HEK293 (cell line): ENCODE results near the gene C8A.

Experiments used
- CTCF ChIA-PET: fragments of 350-600 bp; formaldehyde crosslinking; extraction: SDS; loops from one replicate; lab custom pipeline; 2021; ENCODE audit warnings: antibody characterized with exemption; lab: Yijun Ruan, JAX
- POLR2A ChIA-PET: fragments of 300-600 bp; formaldehyde crosslinking; extraction: SDS; loops from one replicate; lab custom pipeline; 2020; ENCODE audit warnings: antibody characterized with exemption, inconsistent platforms; lab: Yijun Ruan, JAX
- H3K27ac ChIP-seq: fragments of 200-500 bp; sonication (Bioruptor generic); 2 replicates; pipeline ENCODE4 v1.5.1; 2014; ENCODE audit warnings: low read depth, low read length, control low read depth, inconsistent platforms; ENCODE audit errors: extremely low read depth
- H3K36me3 ChIP-seq, 2 experiments: fragments of 200-500 bp in 1 of 2; sonication (Bioruptor generic) in 1 of 2; 1 replicate in 1 of 2; 2 replicates in 1 of 2; pipeline ENCODE4 v1.5.1; 2014 to 2017; ENCODE audit warnings: inconsistent platforms in 2 of 2, low read length in 2 of 2; ENCODE audit not compliant: control insufficient read depth in 2 of 2, insufficient read depth in 1 of 2
- H3K4me1 ChIP-seq: fragments of 200-500 bp; sonication (Bioruptor generic); 2 replicates; pipeline ENCODE4 v1.5.1; 2014; ENCODE audit warnings: mild to moderate bottlenecking, low read length, inconsistent platforms; ENCODE audit not compliant: control insufficient read depth, insufficient read depth
- H3K4me3 ChIP-seq: 2 replicates; pipeline ENCODE4 v1.5.1; 2011; ENCODE audit warnings: low read depth, mild to moderate bottlenecking, control low read depth, low read length, moderate library complexity
- H3K9me3 ChIP-seq: fragments of 200-500 bp; sonication (Bioruptor generic); 2 replicates; pipeline ENCODE4 v1.5.1; 2014; ENCODE audit warnings: low read depth, low read length, inconsistent platforms; ENCODE audit not compliant: control insufficient read depth, insufficient read depth
- GLI4 ChIP-seq: fragments of 450-650 bp; formaldehyde crosslinking; IDR thresholded peaks from 2 replicates; pipeline ENCODE4 v1.5.1; 2016; ENCODE audit warnings: missing biosample characterization, missing genetic modification characterization
- GLIS2 ChIP-seq: fragments of 450-650 bp; formaldehyde crosslinking; IDR thresholded peaks from 2 replicates; pipeline ENCODE4 v1.5.1; 2016; ENCODE audit warnings: missing biosample characterization, missing genetic modification characterization
- MEIS1 ChIP-seq: sonication (generic); formaldehyde crosslinking; IDR thresholded peaks from 2 replicates; pipeline ENCODE4 v1.8.1; 2022; ENCODE audit warnings: missing genetic modification reagents, mild to moderate bottlenecking, borderline replicate concordance
- PATZ1 ChIP-seq: fragments of 450-650 bp; formaldehyde crosslinking; IDR thresholded peaks from 2 replicates; pipeline ENCODE4 v1.5.1; 2016; ENCODE audit warnings: missing biosample characterization, missing genetic modification characterization
- ZEB2 ChIP-seq: fragments of 450-650 bp; formaldehyde crosslinking; IDR thresholded peaks from 2 replicates; pipeline ENCODE4 v1.5.1; 2016; ENCODE audit warnings: missing biosample characterization, missing genetic modification characterization
- ZNF174 ChIP-seq: fragments of 450-650 bp; formaldehyde crosslinking; IDR thresholded peaks from 2 replicates; pipeline ENCODE4 v1.5.0; 2017; ENCODE audit warnings: missing biosample characterization, mild to moderate bottlenecking, missing genetic modification characterization
- ZNF18 ChIP-seq: fragments of 450-650 bp; formaldehyde crosslinking; IDR thresholded peaks from 2 replicates; pipeline ENCODE4 v1.5.1; 2016; ENCODE audit warnings: missing biosample characterization, missing genetic modification characterization
- ZNF184 ChIP-seq: fragments of 450-650 bp; IDR thresholded peaks from 2 replicates; pipeline ENCODE4 v1.5.1; 2018; ENCODE audit warnings: missing biosample characterization, mild to moderate bottlenecking, missing genetic modification characterization
- ZNF416 ChIP-seq: fragments of 450-650 bp; formaldehyde crosslinking; IDR thresholded peaks from 2 replicates; pipeline ENCODE4 v1.5.1; 2016; ENCODE audit warnings: missing biosample characterization, missing genetic modification characterization
- ZNF501 ChIP-seq: fragments of 450-650 bp; formaldehyde crosslinking; IDR thresholded peaks from 2 replicates; pipeline ENCODE4 v1.5.1; 2016; ENCODE audit warnings: missing biosample characterization, missing genetic modification characterization
- ZNF521 ChIP-seq: fragments of 450-650 bp; formaldehyde crosslinking; IDR thresholded peaks from 2 replicates; pipeline ENCODE4 v1.5.1; 2017; ENCODE audit warnings: missing biosample characterization, mild to moderate bottlenecking, missing genetic modification characterization
- ZNF560 ChIP-seq: fragments of 450-650 bp; formaldehyde crosslinking; IDR thresholded peaks from 2 replicates; pipeline ENCODE4 v1.5.1; 2017; ENCODE audit warnings: missing biosample characterization, missing genetic modification characterization, borderline replicate concordance
- ZNF623 ChIP-seq: fragments of 450-650 bp; formaldehyde crosslinking; IDR thresholded peaks from 2 replicates; pipeline ENCODE4 v1.5.1; 2016; ENCODE audit warnings: missing biosample characterization, missing genetic modification characterization
- ZNF626 ChIP-seq: fragments of 450-650 bp; sonication (Bioruptor Pico); formaldehyde crosslinking; IDR thresholded peaks from 2 replicates; pipeline ENCODE4 v1.5.1; 2018; ENCODE audit warnings: missing biosample characterization, missing genetic modification characterization, inconsistent platforms
- ZNF660 ChIP-seq: fragments of 450-650 bp; IDR thresholded peaks from 2 replicates; pipeline ENCODE4 v1.5.1; 2018; ENCODE audit warnings: missing biosample characterization, mild to moderate bottlenecking, missing genetic modification characterization
- ZNF677 ChIP-seq: fragments of 450-650 bp; IDR thresholded peaks from 2 replicates; pipeline ENCODE4 v1.5.0; 2018; ENCODE audit warnings: missing biosample characterization, mild to moderate bottlenecking, missing genetic modification characterization, moderate library complexity
- ZNF707 ChIP-seq: fragments of 450-650 bp; formaldehyde crosslinking; IDR thresholded peaks from 2 replicates; pipeline ENCODE4 v1.5.1; 2016; ENCODE audit warnings: missing biosample characterization, missing genetic modification characterization
- ZNF768 ChIP-seq: fragments of 450-650 bp; formaldehyde crosslinking; IDR thresholded peaks from 2 replicates; pipeline ENCODE4 v1.5.1; 2018; ENCODE audit warnings: missing biosample characterization, mild to moderate bottlenecking, missing genetic modification characterization
- ZNF843 ChIP-seq: fragments of 450-650 bp; formaldehyde crosslinking; IDR thresholded peaks from 2 replicates; pipeline ENCODE4 v1.5.1; 2016; ENCODE audit warnings: missing biosample characterization, missing genetic modification characterization
- ZSCAN23 ChIP-seq: fragments of 450-650 bp; formaldehyde crosslinking; IDR thresholded peaks from 2 replicates; pipeline ENCODE4 v1.5.1; 2016; ENCODE audit warnings: missing biosample characterization, missing genetic modification characterization
- ZXDB ChIP-seq: fragments of 450-650 bp; formaldehyde crosslinking; IDR thresholded peaks from 2 replicates; pipeline ENCODE4 v1.5.1; 2016; ENCODE audit warnings: missing biosample characterization, missing genetic modification characterization
- TF ChIP-seq, protein P1 (sequence below): fragments of 450-650 bp; formaldehyde crosslinking; optimal IDR thresholded peaks from 2 replicates; pipeline ENCODE3; 2016; ENCODE audit warnings: missing biosample characterization, mild to moderate bottlenecking, missing genetic modification characterization
- TF ChIP-seq, protein P2 (sequence below): fragments of 450-650 bp; formaldehyde crosslinking; IDR thresholded peaks from 2 replicates; pipeline ENCODE4 v1.5.1; 2016; ENCODE audit warnings: missing biosample characterization, missing genetic modification characterization

Gene C8A

GRCh38 chr1:56868761-56869160, 14.2 kb downstream of the C8A start:
- ChIA-PET POLR2A (no interaction called here), CTCF (no interaction called here)
- H3K9me3 ChIP-seq, result no peaks in the 10 kb centered on the region
- no peak for TF ChIP-seq ZNF18 (tag by site-specific recombination)
- TF ChIP-seq GLI4 (tag by site-specific recombination), result no peak
- TF ChIP-seq ZNF843 (tag by site-specific recombination), result no peak
- TF ChIP-seq ZNF707 (tag by site-specific recombination), result no peak
- H3K36me3 ChIP-seq, result no peaks in the 10 kb centered on the region
- no peak overlapping the region for H3K4me3 ChIP-seq
- no peak overlapping the region for H3K27ac ChIP-seq
- no peaks in the 10 kb centered on the region for H3K4me1 ChIP-seq

GRCh38 chr1:56872597-56872996, 18.0 kb downstream of the C8A start:
- ChIA-PET POLR2A (no interaction called here), CTCF (interaction anchor here (0.6 kb wide), 1 partner anchor 1725 kb away, joined by 5 read pairs; no protein-coding TSS in a partner anchor)
- H3K4me3 ChIP-seq, result no peak overlapping the region
- no peaks in the 10 kb centered on the region for H3K36me3 ChIP-seq
- TF ChIP-seq MEIS1 (CRISPR knock-in tag) (no peak), ZNF501 (no peak), ZNF660 (tag by site-specific recombination) (no peak)
- TF ChIP-seq, protein P1, sequence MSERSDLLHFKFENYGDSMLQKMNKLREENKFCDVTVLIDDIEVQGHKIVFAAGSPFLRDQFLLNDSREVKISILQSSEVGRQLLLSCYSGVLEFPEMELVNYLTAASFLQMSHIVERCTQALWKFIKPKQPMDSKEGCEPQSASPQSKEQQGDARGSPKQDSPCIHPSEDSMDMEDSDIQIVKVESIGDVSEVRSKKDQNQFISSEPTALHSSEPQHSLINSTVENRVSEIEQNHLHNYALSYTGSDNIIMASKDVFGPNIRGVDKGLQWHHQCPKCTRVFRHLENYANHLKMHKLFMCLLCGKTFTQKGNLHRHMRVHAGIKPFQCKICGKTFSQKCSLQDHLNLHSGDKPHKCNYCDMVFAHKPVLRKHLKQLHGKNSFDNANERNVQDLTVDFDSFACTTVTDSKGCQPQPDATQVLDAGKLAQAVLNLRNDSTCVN, result no peak
- no peaks in the 10 kb centered on the region for H3K9me3 ChIP-seq
- H3K4me1 ChIP-seq, result no peaks in the 10 kb centered on the region
- no peak overlapping the region for H3K27ac ChIP-seq

- Histone ChIP-seq H3K4me1 (no peaks in the 10 kb centered on the region), H3K36me3 (no peaks in the 10 kb centered on the region), H3K27ac (no peak overlapping the region), H3K4me3 (no peak overlapping the region), H3K9me3 (no peaks in the 10 kb centered on the region)
- CTCF ChIA-PET, result no interaction called here
- POLR2A ChIA-PET, result no interaction called here
- TF ChIP-seq, protein P2, sequence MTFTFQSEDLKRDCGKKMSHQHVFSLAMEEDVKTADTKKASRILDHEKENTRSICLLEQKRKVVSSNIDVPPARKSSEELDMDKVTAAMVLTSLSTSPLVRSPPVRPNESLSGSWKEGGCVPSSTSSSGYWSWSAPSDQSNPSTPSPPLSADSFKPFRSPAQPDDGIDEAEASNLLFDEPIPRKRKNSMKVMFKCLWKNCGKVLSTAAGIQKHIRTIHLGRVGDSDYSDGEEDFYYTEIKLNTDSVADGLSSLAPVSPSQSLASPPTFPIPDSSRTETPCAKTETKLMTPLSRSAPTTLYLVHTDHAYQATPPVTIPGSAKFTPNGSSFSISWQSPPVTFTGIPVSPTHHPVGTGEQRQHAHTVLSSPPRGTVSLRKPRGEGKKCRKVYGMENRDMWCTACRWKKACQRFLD (tag by site-specific recombination), result no peak
- TF ChIP-seq ZNF768 (tag by site-specific recombination), result no peak
- no peak for TF ChIP-seq ZEB2 (tag by site-specific recombination)
Observed at GRCh38 chr1:56873213-56873612, 18.6 kb downstream of the C8A start.

DNA sequence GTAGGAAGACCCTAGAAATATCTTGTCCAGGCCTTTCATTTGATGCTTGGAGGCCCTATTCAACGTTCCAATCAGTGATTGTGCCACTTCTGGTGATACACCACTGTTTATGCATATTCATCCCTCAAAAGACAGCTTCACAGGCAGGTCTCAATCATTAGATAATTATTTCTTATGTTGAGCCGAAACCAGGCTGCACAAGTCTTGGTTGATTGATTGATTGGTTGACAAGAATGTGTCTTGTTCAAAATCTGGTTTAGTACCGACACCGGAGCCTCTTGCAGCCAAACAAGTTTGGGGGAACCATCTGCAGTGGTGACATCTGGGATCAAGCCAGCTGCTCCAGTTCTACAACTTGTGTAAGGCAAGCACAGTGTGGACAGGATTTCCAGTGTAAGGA, 20.1 kb downstream of the C8A start:
- ChIA-PET CTCF (no interaction called here), POLR2A (no interaction called here)
- Histone ChIP-seq H3K9me3 (no peaks in the 10 kb centered on the region), H3K4me3 (no peak overlapping the region), H3K36me3 (no peaks in the 10 kb centered on the region), H3K4me1 (no peaks in the 10 kb centered on the region), H3K27ac (no peak overlapping the region)
- no peak for TF ChIP-seq ZNF623 (tag by site-specific recombination)
- TF ChIP-seq ZNF560 (tag by site-specific recombination), result no peak
- TF ChIP-seq ZNF626 (tag by site-specific recombination), result no peak
- TF ChIP-seq, protein P1, result no peak
- no peak for TF ChIP-seq ZNF677 (tag by site-specific recombination)
- no peak for TF ChIP-seq GLI4 (tag by site-specific recombination)
- TF ChIP-seq ZSCAN23, result no peak
- TF ChIP-seq ZNF416 (tag by site-specific recombination), result no peak
- TF ChIP-seq PATZ1 (tag by site-specific recombination), result no peak
- no peak for TF ChIP-seq GLIS2 (tag by site-specific recombination)
- no peak for TF ChIP-seq ZNF521 (tag by site-specific recombination)
- TF ChIP-seq ZNF184 (tag by site-specific recombination), result no peak
- no peak for TF ChIP-seq ZNF174 (tag by site-specific recombination)
- no peak for TF ChIP-seq ZXDB (tag by site-specific recombination)
